Suprapubic skin (tissue), 4 donors: Measurements from ENCODE around the gene SERBP1.

Experiments
- CTCF ChIP-seq, 2 donors: fragments of 200-600 bp in 1 of 2; fragments of 450-650 bp in 1 of 2; sonication (generic) in 1 of 2; IDR thresholded peaks; one replicate each; pipeline ENCODE4 v1.5.1; 2016 to 2019; ENCODE audit warnings: antibody characterized with exemption in 2 of 2, mild to moderate bottlenecking in 1 of 2, moderate library complexity in 1 of 2
- POLR2A ChIP-seq, 2 donors: fragments of 450-650 bp; IDR thresholded peaks; one replicate each; pipeline ENCODE4 v1.6.1; 2017; ENCODE audit warnings: antibody characterized with exemption in 2 of 2, mild to moderate bottlenecking in 2 of 2, moderate library complexity in 2 of 2
- POLR2AphosphoS5 ChIP-seq, 3 donors: sonication (generic); formaldehyde crosslinking; IDR thresholded peaks; one replicate each; pipeline ENCODE4 v1.6.1; 2017; ENCODE audit warnings: antibody characterized with exemption in 3 of 3

GRCh38 chr1:67437961-67438360 lies 7.8 kb upstream of the SERBP1 start:
- TF ChIP-seq POLR2AphosphoS5 (IDR thresholded peaks at IDR 0.05) (no peak), CTCF (IDR thresholded peaks at IDR 0.05) (no peak), POLR2A (IDR thresholded peaks at IDR 0.05) (no peak)
